Limb (tissue), 2 donors: ENCODE data around the gene ACTR3.

Experiments
- DNase-seq, 2 donors: peaks; one replicate each; pipeline ENCODE4 v3.0.0-alpha.2; 2016; ENCODE audit errors: extremely low spot score in 2 of 2

Gene ACTR3

GRCh38 chr2:113876503-113877387, 13.1 kb upstream of the ACTR3 start:
- DNase-seq, result peak in 1 of 2 donors; percentile 54

- no peak for DNase-seq
Measured at GRCh38 chr2:113877711-113878598, 11.9 kb upstream of the ACTR3 start.

GRCh38 chr2:113878743-113879142, 11.1 kb upstream of the ACTR3 start:
- no peak for DNase-seq

GRCh38 chr2:113879457-113879856, 10.4 kb upstream of the ACTR3 start:
- DNase-seq, result no peak

GRCh38 chr2:113886479-113887008, 3.3 kb upstream of the ACTR3 start:
- DNase-seq, result no peak

- DNase-seq, result no peak
Measured at GRCh38 chr2:113887009-113887792, 2.7 kb upstream of the ACTR3 start.

GRCh38 chr2:113888641-113889470, 1.0 kb upstream of the ACTR3 start:
- DNase-seq, result no peak

- DNase-seq, result peak; percentile 65 to 78
Measured at GRCh38 chr2:113890253-113891235, 655 bp downstream of the ACTR3 start.

GRCh38 chr2:113891265-113891959, 1.5 kb downstream of the ACTR3 start:
- DNase-seq, result no peak

GRCh38 chr2:113892004-113892710, 2.3 kb downstream of the ACTR3 start:
- DNase-seq, result no peak

- no peak for DNase-seq
Measured at GRCh38 chr2:113894156-113894743, 4.4 kb downstream of the ACTR3 start.

- DNase-seq, result no peak
Measured at GRCh38 chr2:113895301-113895700, 5.4 kb downstream of the ACTR3 start.

GRCh38 chr2:113895819-113896563, 6.1 kb downstream of the ACTR3 start:
- no peak for DNase-seq

GRCh38 chr2:113896791-113897190, 6.9 kb downstream of the ACTR3 start:
- no peak for DNase-seq

- DNase-seq, result no peak
Measured at GRCh38 chr2:113898081-113898480, 8.2 kb downstream of the ACTR3 start.

GRCh38 chr2:113899166-113899565, 9.3 kb downstream of the ACTR3 start:
- no peak for DNase-seq

- no peak for DNase-seq
Measured at GRCh38 chr2:113901943-113902342, 12.1 kb downstream of the ACTR3 start.
